ENCODE results near the gene FAN1.

Gene FAN1

GRCh38 chr15:30978328-30978727 is 74.6 kb downstream of the FAN1 start:
- no peak for DNase-seq (ENCODE audit: low spot score)
- TF ChIP-seq CTCF (IDR thresholded peaks at IDR 0.05; ENCODE audit: extremely low read depth, missing control alignments) = no peak

GRCh38 chr15:30979457-30979856 is 75.7 kb downstream of the FAN1 start:
- no peak for TF ChIP-seq CTCF (IDR thresholded peaks at IDR 0.05; ENCODE audit: extremely low read depth, missing control alignments)

DNA sequence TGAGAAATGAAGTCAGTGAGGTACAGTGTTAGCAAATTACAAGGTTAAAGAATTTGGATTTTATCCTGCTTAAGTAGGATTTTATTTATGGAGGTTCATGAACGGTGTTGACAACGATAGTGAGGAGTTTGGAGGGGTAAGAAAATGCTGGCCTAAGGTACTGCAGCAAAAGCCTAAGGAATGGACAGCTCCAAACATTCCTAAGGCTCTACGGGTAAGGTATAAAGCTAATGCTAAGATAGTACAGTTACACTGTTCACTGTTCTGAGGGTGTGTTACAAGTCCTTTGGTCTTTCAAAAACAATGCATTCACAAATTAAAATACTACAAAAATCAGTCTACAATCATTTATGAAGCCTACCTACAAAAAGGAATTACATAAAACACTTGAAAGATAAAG is 80.4 kb downstream of the FAN1 start:
- TF ChIP-seq CTCF (IDR thresholded peaks at IDR 0.05; ENCODE audit: extremely low read depth, missing control alignments) = no peak
- DNase-seq (ENCODE audit: low spot score) = no peak

More at GRCh38 chr15:30979457-30979856, 75.7 kb downstream of the FAN1 start:
- no peak for DNase-seq (ENCODE audit: low spot score)

DNA sequence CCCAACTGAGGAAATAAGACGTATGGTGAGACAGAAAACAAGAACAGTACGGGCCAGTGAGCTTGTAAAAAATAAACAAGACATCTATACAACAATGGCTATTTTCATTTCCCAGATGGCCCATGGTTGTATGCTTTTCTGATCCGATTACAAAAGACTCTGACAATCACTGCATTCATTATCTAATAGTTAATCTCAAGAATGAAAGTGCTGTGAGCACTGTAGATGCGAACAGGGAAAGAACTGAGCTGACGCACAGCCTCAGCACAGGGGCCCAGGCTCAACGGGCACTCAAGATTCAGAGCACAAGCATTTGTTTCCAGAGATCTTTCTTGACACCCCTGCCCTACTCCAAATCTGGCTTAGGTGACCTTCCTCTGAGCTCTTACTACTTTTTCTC is 80.8 kb downstream of the FAN1 start:
- no peak for TF ChIP-seq CTCF (IDR thresholded peaks at IDR 0.05; ENCODE audit: extremely low read depth, missing control alignments)
- no peak for DNase-seq (ENCODE audit: low spot score)

DNA sequence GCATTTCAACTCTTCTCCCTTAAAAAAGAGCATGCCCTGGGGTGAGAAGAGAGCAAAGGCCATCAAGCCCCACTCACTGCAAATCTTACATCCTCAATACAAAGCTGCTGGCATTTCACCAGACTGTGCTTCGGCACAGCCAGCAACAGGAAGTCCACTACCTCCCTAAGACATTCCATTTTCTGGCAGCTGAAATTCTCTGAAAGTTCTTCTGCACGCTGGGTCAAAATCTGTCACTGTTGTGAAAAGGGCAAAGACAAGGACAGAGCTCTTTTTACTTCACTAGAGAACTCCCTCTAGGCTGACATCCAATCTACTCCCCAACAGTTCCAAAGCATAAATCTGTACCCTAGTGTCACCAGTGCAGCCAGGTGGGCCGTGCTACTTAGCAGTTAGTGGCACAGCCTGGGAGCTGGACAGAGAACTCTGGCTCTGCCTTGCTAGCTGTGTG is 81.4 kb downstream of the FAN1 start:
- no peak for TF ChIP-seq CTCF (IDR thresholded peaks at IDR 0.05; ENCODE audit: extremely low read depth, missing control alignments)
- no peak for DNase-seq (ENCODE audit: low spot score)

DNA sequence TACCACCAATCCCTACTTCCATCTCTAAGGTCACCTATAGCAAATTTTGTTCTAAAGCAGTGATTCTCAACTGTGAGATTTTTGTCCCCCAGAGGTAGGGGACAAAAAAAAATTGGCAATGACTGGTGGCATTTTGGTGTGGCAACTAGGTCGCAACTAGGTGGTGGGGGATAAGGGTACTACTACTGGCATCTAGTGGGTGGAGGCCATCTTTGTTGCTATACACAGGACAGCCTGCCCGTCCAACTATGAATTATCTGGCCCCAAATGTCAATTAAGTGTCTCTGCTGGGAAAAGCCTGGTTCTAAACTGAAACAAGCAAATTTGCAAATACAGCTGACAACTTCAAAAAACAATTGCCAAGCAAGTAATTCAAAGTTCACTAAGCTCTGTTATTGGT is 86.3 kb downstream of the FAN1 start:
- no peak for DNase-seq (ENCODE audit: low spot score)
- no peak for TF ChIP-seq CTCF (IDR thresholded peaks at IDR 0.05; ENCODE audit: extremely low read depth, missing control alignments)

GRCh38 chr15:30990446-30991254 is 86.9 kb downstream of the FAN1 start:
- DNase-seq (ENCODE audit: low spot score) = peak; percentile 38

More at GRCh38 chr15:30990446-30991254, 86.9 kb downstream of the FAN1 start:
- no peak for TF ChIP-seq CTCF (IDR thresholded peaks at IDR 0.05; ENCODE audit: extremely low read depth, missing control alignments)

All from GM20000 (cell line).